ENCODE measurements around the gene CARNS1. TPM values are rescaled to one million over a fixed set of nuclear protein-coding genes. Genes with fewer than 3 reads are reported as not detected.

The CARNS1 gene
- total and polyA plus RNA-seq, 9 of the 15 experiments (the other 6 are each of a cell fraction or from before 2014, with no cell fraction given): 0.01 to 0.18 (median 0.06) TPM; not detected in 3

DNA sequence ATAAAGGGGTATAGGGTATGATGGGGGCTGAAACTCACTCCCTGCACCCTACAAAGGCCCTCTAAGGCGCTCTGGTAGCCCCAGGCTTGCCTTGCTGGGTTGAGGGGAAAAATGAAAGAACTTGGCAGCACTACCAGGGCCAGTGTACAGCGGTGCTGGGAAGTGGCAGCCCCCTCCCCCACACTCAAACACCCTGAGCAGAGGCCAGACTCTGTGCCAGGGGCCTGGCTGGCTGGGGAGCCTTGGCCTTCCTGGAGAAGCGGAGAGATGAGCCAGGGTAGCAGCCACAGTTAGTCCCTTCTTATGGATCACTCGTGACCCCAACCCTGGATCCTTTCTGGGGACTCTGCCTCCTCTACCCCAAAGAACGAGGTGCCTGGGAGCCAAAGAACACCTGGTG lies 50.9 kb downstream of the CARNS1 start:
- Histone ChIP-seq H3K4me1 (replicated peaks in 1 of 2; ENCODE audit: control insufficient read depth in 2 of 2, insufficient read depth in 2 of 2, low read length in 2 of 2) (peaks cover 20 to 56% of the 10 kb centered on the region in 2 experiments; a peak in 4 of 5 replicates), H4K20me1 (replicated peaks; ENCODE audit: control insufficient read depth, insufficient read depth, low read length) (no peaks in the 10 kb centered on the region), H3K36me3 (ENCODE audit: control insufficient read depth, insufficient read depth, low read length) (no peaks in the 10 kb centered on the region), H3K9me1 (ENCODE audit: control insufficient read depth, insufficient read depth, low read length) (no peaks in the 10 kb centered on the region), H3K4me2 (ENCODE audit: insufficient read depth, low read length) (no peak overlapping the region), H2AFZ (ENCODE audit: low read depth, low read length) (no peak overlapping the region), H3K27me3 (ENCODE audit: control insufficient read depth in 2 of 2, insufficient read depth in 2 of 2, low read length in 2 of 2) (no peaks in the 10 kb centered on the region), H3K9me3 (replicated peaks; ENCODE audit: control insufficient read depth, insufficient read depth, low read depth, low read length) (no peaks in the 10 kb centered on the region), H3K79me2 (ENCODE audit: control insufficient read depth, insufficient read depth, low read length) (peaks cover 12% of the 10 kb centered on the region), H3K27ac (ENCODE audit: extremely low read depth, low read depth, low read length) (no peak overlapping the region), H3K9ac (ENCODE audit: insufficient read depth in 1 of 2, low read depth in 2 of 2, low read length in 2 of 2) (no peak overlapping the region; a peak in 1 of 4 replicates), H3K4me3 (no peak overlapping the region)
- WGBS (ENCODE audit: insufficient coverage, low coverage, missing lambda C conversion rate): 79% methylated on average over 5 of the region's 5 CpGs
- ChIA-PET POLR2A (interaction anchor here (0.7 kb wide), 1 partner anchor 27 kb away, joined by 3 read pairs; no protein-coding TSS in a partner anchor), CTCF (ENCODE audit: low intra/inter-chr PET ratio) (interaction anchor here (0.6 kb wide), 1 partner anchor 1652 kb away, joined by 4 read pairs; no protein-coding TSS in a partner anchor)
- no TSS peak for BruUV-seq (replicated peaks)
- in situ Hi-C loops (cut with MboI): no loop called here
- ATAC-seq: no peak
- intact Hi-C loops (cut with micrococcal nuclease): loop anchor here (5.0 kb wide), 1 partner anchor 44 kb away; no protein-coding TSS in a partner anchor
- no peak for FAIRE-seq
- TF ChIP-seq FOXK1 (CRISPR knock-in tag; IDR thresholded peaks at IDR 0.05; ENCODE audit: borderline replicate concordance): no peak
- 0 out of 2 replicates have a peak, but pooled peaks have one; percentile 10 for TF ChIP-seq STAG1 (CRISPR knock-in tag; IDR thresholded peaks at IDR 0.05; ENCODE audit: borderline replicate concordance)
- TF ChIP-seq, protein P1, sequence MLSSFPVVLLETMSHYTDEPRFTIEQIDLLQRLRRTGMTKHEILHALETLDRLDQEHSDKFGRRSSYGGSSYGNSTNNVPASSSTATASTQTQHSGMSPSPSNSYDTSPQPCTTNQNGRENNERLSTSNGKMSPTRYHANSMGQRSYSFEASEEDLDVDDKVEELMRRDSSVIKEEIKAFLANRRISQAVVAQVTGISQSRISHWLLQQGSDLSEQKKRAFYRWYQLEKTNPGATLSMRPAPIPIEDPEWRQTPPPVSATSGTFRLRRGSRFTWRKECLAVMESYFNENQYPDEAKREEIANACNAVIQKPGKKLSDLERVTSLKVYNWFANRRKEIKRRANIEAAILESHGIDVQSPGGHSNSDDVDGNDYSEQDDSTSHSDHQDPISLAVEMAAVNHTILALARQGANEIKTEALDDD (IDR thresholded peaks at IDR 0.05): no peak
- no peak for TF ChIP-seq HDAC8 (tag; IDR thresholded peaks at IDR 0.05)
- TF ChIP-seq POLR2G (IDR thresholded peaks at IDR 0.05; ENCODE audit: low read depth, low read length): 0 out of 2 replicates have a peak, but pooled peaks have one; percentile 14
- no peak for DNase-seq (ENCODE audit: extremely low read depth in 1 of 4, low spot score in 3 of 4)

Data from K562 (cell line).